K562 (cell line): Measurements from ENCODE around the gene KCNN3. TPM values are rescaled to one million over a fixed set of nuclear protein-coding genes. Genes with fewer than 3 reads are reported as not detected.
A peak's percentile ranks its signal among the peaks of the same experiment; 100 is the strongest.
"Not testable (repeated sequence)": the region's sequence is repeated elsewhere in the genome, so short reads cannot be mapped to it uniquely, and the experiment has no call there.

Experiments
- ATAC-seq: fragments of 200-7000 bp; cut with Tn5 transposase; 3 replicates; pipeline ENCODE4 v1.9.1; 2020; ENCODE audit warnings: moderate library complexity
- BruUV-seq: library from RNA; stranded (reverse); fragments of 400-500 nt; replicated peaks from 2 replicates; lab custom pipeline; 2021; lab: Mats Ljungman, UMichigan
- CTCF ChIA-PET: fragments of 300-600 bp; formaldehyde crosslinking; extraction: SDS; loops from one replicate; lab custom pipeline; 2021; ENCODE audit warnings: low intra/inter-chr PET ratio; lab: Yijun Ruan, JAX
- POLR2A ChIA-PET: fragments of 300-600, 350-650 bp; sonication (Branson Sonifier 250); formaldehyde crosslinking; extraction: SDS; loops from one replicate; lab custom pipeline; 2021; ENCODE audit warnings: antibody characterized with exemption, inconsistent platforms; lab: Yijun Ruan, JAX
- DNase-seq, 4 experiments: peaks; one replicate each; pipeline versions ENCODE4 v3.0.0 to v3.0.0-alpha.2; 2011 to 2018; ENCODE audit warnings: low spot score in 3 of 4, mixed read lengths in 3 of 4; ENCODE audit errors: extremely low read depth in 1 of 4
- FAIRE-seq: peaks from 2 replicates; lab custom pipeline; 2011; peaks lifted over from hg19 to GRCh38; lab: Jason Lieb, UNC
- H2AFZ ChIP-seq: 2 replicates; pipeline ENCODE4 v1.6.0; 2011; ENCODE audit warnings: low read depth, low read length, control low read depth, inconsistent platforms
- H3K27ac ChIP-seq: fragments of 200-600 bp; 3 replicates; pipeline ENCODE4 v1.8.0; 2011; ENCODE audit warnings: low read depth, mild to moderate bottlenecking, control low read depth, inconsistent platforms, low read length, moderate library complexity, mixed read lengths; ENCODE audit errors: extremely low read depth
- H3K27me3 ChIP-seq, 2 experiments: fragments of 300-600 bp in 1 of 2; 2 replicates in 1 of 2; 3 replicates in 1 of 2; pipeline versions ENCODE4 v1.6.0 to v1.8.0; 2011; ENCODE audit warnings: inconsistent platforms in 2 of 2, low read length in 2 of 2, mild to moderate bottlenecking in 1 of 2, mixed read lengths in 1 of 2, moderate library complexity in 1 of 2; ENCODE audit not compliant: control insufficient read depth in 2 of 2, insufficient read depth in 2 of 2
- H3K36me3 ChIP-seq: fragments of 300-600 bp; 3 replicates; pipeline ENCODE4 v1.8.0; 2011; ENCODE audit warnings: mild to moderate bottlenecking, low read length, inconsistent platforms; ENCODE audit not compliant: control insufficient read depth, insufficient read depth
- H3K4me1 ChIP-seq, 2 experiments: fragments of 200-600 bp in 1 of 2; replicated peaks in 1 of 2; 2 replicates in 1 of 2; 3 replicates in 1 of 2; pipeline versions ENCODE4 v1.5.1 to v1.8.0; 2011; ENCODE audit warnings: inconsistent platforms in 2 of 2, low read length in 2 of 2, mild to moderate bottlenecking in 1 of 2, mixed read lengths in 1 of 2, moderate library complexity in 1 of 2; ENCODE audit not compliant: control insufficient read depth in 2 of 2, insufficient read depth in 2 of 2
- H3K4me2 ChIP-seq: 2 replicates; pipeline ENCODE4 v1.6.1; 2011; ENCODE audit warnings: low read length, control low read depth, inconsistent platforms, mixed read lengths; ENCODE audit not compliant: insufficient read depth
- H3K4me3 ChIP-seq: fragments of 200-600 bp; sonication (generic), shearing (Covaris generic); 2 replicates; pipeline ENCODE4 v1.5.1; 2016; ENCODE audit warnings: control low read depth, inconsistent platforms
- H3K79me2 ChIP-seq: fragments of 200-600 bp; 3 replicates; pipeline ENCODE4 v1.8.0; 2011; ENCODE audit warnings: low read length, inconsistent platforms; ENCODE audit not compliant: control insufficient read depth, insufficient read depth
- H3K9ac ChIP-seq, 2 experiments: 2 replicates each; pipeline versions ENCODE4 v1.6.0 to v1.6.1; 2011; ENCODE audit warnings: low read depth in 2 of 2, low read length in 2 of 2, control low read depth in 1 of 2, inconsistent platforms in 1 of 2, mild to moderate bottlenecking in 1 of 2, mixed read lengths in 1 of 2; ENCODE audit not compliant: insufficient read depth in 1 of 2
- H3K9me1 ChIP-seq: one replicate; pipeline ENCODE4 v1.6.0; 2011; ENCODE audit warnings: inconsistent platforms, mild to moderate bottlenecking, low read length, moderate library complexity; ENCODE audit not compliant: control insufficient read depth, insufficient read depth
- H3K9me3 ChIP-seq: replicated peaks from 2 replicates; pipeline ENCODE4 v1.5.1; 2011; ENCODE audit warnings: low read depth, low read length, inconsistent platforms; ENCODE audit not compliant: control insufficient read depth, insufficient read depth
- H4K20me1 ChIP-seq: replicated peaks from 2 replicates; pipeline ENCODE4 v1.6.1; 2011; ENCODE audit warnings: low read length, inconsistent platforms, mixed read lengths; ENCODE audit not compliant: control insufficient read depth, insufficient read depth
- WGBS: fragments of 100-300 bp; shearing (Covaris generic); methylation state at CpG from one replicate; pipeline ENCODE4 v1.1.6; 2016; ENCODE audit warnings: low coverage, mixed read lengths; ENCODE audit not compliant: insufficient coverage; ENCODE audit errors: missing lambda C conversion rate; 5-methylcytosine and 5-hydroxymethylcytosine counted together
- in situ Hi-C: fragments of 300-500 bp; cut with MboI; formaldehyde crosslinking; loops from 4 replicates; pipeline ENCODE4 v1.15.0; 2018; ENCODE audit warnings: inconsistent platforms, mixed read lengths
- intact Hi-C: fragments of 100-400 bp; cut with micrococcal nuclease; formaldehyde crosslinking; loops from 2 replicates; pipeline ENCODE4 v1.14.2; 2022
- polyA plus RNA-seq, 8 experiments: library from polyadenylated mRNA; depleted of rRNA in 4 of 8; stranded (reverse) in 5 of 8; unstranded in 3 of 8; fragments of >200 nt; fragmentation: Nextera tagmentation in 2 of 8; fragmentation: Illumina TruSeq in 1 of 8; extraction: Ambion mirVana in 2 of 8; extraction: Trizol in 1 of 8; gene quantifications; 2 replicates each; pipeline versions ENCODE4 v1.2.1 to v1.2.3, GENCODE V29; 2011 to 2014; ENCODE audit warnings: inconsistent platforms in 1 of 8, missing spikeins in 1 of 8
- total RNA-seq, 7 experiments: library from RNA; depleted of rRNA in 6 of 7; stranded (reverse); fragments of >200 nt in 6 of 7; fragmentation: Illumina TruSeq in 2 of 7; extraction: Trizol in 2 of 7; gene quantifications; 2 replicates each; pipeline versions ENCODE4 v1.2.1 to v1.2.3, GENCODE V29; 2011 to 2021; ENCODE audit warnings: low replicate concordance in 1 of 7
- TF ChIP-seq, protein P1 (sequence below): IDR thresholded peaks from 2 replicates; pipeline ENCODE4 v1.6.1; 2016; ENCODE audit warnings: missing genetic modification characterization, missing compliant biosample characterization

KCNN3 gene
- total and polyA plus RNA-seq, 9 of the 15 experiments (the other 6 are each of a cell fraction or from before 2014, with no cell fraction given): 0.02 to 0.03 TPM; not detected in 7

DNA sequence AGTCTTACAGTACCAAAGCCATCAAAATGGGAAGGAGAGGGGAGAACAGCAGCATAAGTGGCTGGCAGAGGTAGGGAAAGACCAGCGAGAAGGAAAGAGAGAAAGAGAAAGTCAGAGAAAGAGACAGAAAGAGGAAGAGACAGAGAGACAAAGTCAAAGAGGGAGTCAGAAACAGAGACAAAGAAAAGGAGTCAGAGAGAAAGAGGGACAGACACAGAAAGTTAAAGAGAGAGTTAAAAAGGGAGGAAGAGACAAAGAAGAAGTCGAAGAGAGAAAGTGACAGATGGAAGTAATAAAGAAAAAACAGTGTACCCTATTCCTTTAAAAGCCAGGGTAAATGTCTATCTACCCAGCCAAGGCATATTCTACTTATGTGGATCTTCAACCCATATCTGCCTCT lies 193.2 kb downstream of the KCNN3 start:
- WGBS: 7% methylated on average over 1 of the region's 2 CpGs
- H3K9me3 ChIP-seq, DNase-seq, intact Hi-C loops, FAIRE-seq, H4K20me1 ChIP-seq, H3K4me3 ChIP-seq, BruUV-seq, CTCF ChIA-PET, H3K9ac ChIP-seq, H3K4me1 ChIP-seq, ATAC-seq, H3K27me3 ChIP-seq, in situ Hi-C loops, H3K36me3 ChIP-seq, POLR2A ChIA-PET, H2AFZ ChIP-seq, H3K79me2 ChIP-seq, H3K9me1 ChIP-seq, H3K4me2 ChIP-seq, H3K27ac ChIP-seq: not testable (repeated sequence)
- TF ChIP-seq, protein P1, sequence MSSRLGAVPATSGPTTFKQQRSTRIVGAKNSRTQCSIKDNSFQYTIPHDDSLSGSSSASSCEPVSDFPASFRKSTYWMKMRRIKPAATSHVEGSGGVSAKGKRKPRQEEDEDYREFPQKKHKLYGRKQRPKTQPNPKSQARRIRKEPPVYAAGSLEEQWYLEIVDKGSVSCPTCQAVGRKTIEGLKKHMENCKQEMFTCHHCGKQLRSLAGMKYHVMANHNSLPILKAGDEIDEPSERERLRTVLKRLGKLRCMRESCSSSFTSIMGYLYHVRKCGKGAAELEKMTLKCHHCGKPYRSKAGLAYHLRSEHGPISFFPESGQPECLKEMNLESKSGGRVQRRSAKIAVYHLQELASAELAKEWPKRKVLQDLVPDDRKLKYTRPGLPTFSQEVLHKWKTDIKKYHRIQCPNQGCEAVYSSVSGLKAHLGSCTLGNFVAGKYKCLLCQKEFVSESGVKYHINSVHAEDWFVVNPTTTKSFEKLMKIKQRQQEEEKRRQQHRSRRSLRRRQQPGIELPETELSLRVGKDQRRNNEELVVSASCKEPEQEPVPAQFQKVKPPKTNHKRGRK (tag): 0 out of 2 replicates have a peak, but pooled peaks have one; percentile 17

DNA sequence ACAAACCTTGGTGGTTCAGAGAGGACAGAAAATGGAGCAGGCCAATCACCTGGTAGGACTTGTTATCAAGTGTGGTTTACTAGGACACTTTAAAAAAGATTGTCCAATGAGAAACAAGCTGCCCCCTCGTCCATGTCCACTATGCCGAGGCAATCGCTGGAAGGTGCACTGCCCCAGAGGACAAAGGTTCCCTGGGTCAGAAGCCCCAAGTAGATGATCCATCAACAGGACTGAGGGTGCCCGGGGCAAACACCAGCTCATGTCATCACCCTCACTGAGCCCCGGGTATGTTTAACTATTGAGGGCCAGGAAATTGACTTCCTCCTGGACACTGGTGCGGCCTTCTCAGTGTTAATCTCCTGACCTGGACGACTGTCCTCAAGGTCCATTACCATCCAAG lies 195.6 kb downstream of the KCNN3 start:
- H3K9me1 ChIP-seq, H3K4me2 ChIP-seq, H3K27me3 ChIP-seq, POLR2A ChIA-PET, DNase-seq, H3K27ac ChIP-seq, H3K79me2 ChIP-seq, H3K4me3 ChIP-seq, H4K20me1 ChIP-seq, CTCF ChIA-PET, H3K4me1 ChIP-seq, H3K9ac ChIP-seq, FAIRE-seq, intact Hi-C loops, H3K36me3 ChIP-seq, BruUV-seq, ATAC-seq, in situ Hi-C loops, H2AFZ ChIP-seq, H3K9me3 ChIP-seq: not testable (repeated sequence)
- WGBS: 6% methylated on average over 7 of the region's 7 CpGs

DNA sequence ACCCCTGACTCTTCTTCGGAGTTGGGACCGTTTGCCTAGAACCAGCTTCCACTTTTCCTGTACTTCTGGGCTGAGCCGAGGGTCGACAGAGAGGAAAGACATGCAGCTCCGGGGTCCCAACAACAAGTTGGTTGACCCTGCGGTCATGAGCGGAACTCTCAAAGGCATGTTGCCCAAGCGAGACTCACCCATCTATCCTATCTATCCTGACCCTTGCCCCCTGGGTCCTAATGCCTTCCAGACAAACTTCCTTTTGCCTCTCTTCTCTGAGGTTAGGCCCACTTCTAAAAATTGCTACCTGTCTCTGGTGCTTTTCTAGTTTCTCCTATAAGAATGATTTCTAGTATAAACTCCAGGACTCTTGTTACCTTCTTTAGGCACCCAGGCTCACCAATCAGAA lies 197.8 kb downstream of the KCNN3 start:
- in situ Hi-C loops, BruUV-seq, DNase-seq, H3K4me2 ChIP-seq, H3K36me3 ChIP-seq, H3K27ac ChIP-seq, H4K20me1 ChIP-seq, ATAC-seq, FAIRE-seq, POLR2A ChIA-PET, H3K9ac ChIP-seq, H3K9me1 ChIP-seq, H3K79me2 ChIP-seq, intact Hi-C loops, H3K27me3 ChIP-seq, H2AFZ ChIP-seq, CTCF ChIA-PET, H3K9me3 ChIP-seq, H3K4me1 ChIP-seq: not testable (repeated sequence)
- WGBS: 22% methylated on average over 8 of the region's 8 CpGs
- 0 out of 2 replicates have a peak overlapping the region, but pooled peaks have one; percentile 6 for H3K4me3 ChIP-seq
